ENCODE data around the gene KIAA1671. TPM values are rescaled to one million over a fixed set of nuclear protein-coding genes. Genes with fewer than 3 reads are reported as not detected.

KIAA1671 gene
- total RNA-seq, 1 experiment from 2014 or later, result 18.6 TPM

- no TSS peak for BruUV-seq (replicated peaks)
- Histone ChIP-seq H3K9me3 (ENCODE audit: low read length) (no peaks in the 10 kb centered on the region), H4K20me1 (ENCODE audit: low read length) (no peaks in the 10 kb centered on the region), H3K27me3 (ENCODE audit: low read length) (no peaks in the 10 kb centered on the region), H3K27ac (ENCODE audit: low read length) (no peak overlapping the region), H3K4me2 (ENCODE audit: low read length) (no peak overlapping the region), H3K9me2 (replicated peaks; ENCODE audit: low read length) (no peaks in the 10 kb centered on the region), H3K4me1 (ENCODE audit: insufficient read depth, low read length) (peaks cover 17% of the 10 kb centered on the region), H3K4me3 (ENCODE audit: low read length) (no peak overlapping the region), H3F3A (ENCODE audit: low read length, unreplicated experiment) (no peaks in the 10 kb centered on the region), H3K9ac (ENCODE audit: low read length) (no peak overlapping the region), H2AFZ (ENCODE audit: low read length) (no peak overlapping the region), H3K36me3 (ENCODE audit: low read depth, low read length) (no peaks in the 10 kb centered on the region), H3K79me2 (ENCODE audit: low read length) (no peaks in the 10 kb centered on the region)
- intact Hi-C loops (cut with micrococcal nuclease), result no loop called here
- DNase-seq, result no peak
- no peak for ATAC-seq
- ChIA-PET POLR2A (ENCODE audit: unreplicated experiment) (no interaction called here), CTCF (no interaction called here)
- TF ChIP-seq EZH2phosphoT487 (IDR thresholded peaks at IDR 0.05; ENCODE audit: borderline replicate concordance, low read length) (no peak), CTCF (conservative IDR thresholded peaks at IDR 0.05; ENCODE audit: low read depth, low read length) (no peak), EZH2 (IDR thresholded peaks at IDR 0.05; ENCODE audit: low read length, unreplicated experiment) (no peak)
Measured at GRCh38 chr22:25123677-25124076, 171.2 kb downstream of the KIAA1671 start.

GRCh38 chr22:25125693-25126357, 173.3 kb downstream of the KIAA1671 start:
- H4K20me1 ChIP-seq (ENCODE audit: low read length), result no peaks in the 10 kb centered on the region
- intact Hi-C loops (cut with micrococcal nuclease), result no loop called here
- H3K9ac ChIP-seq (ENCODE audit: low read length), result no peak overlapping the region
- no peaks in the 10 kb centered on the region for H3K36me3 ChIP-seq (ENCODE audit: low read depth, low read length)
- no peak overlapping the region for H3K4me2 ChIP-seq (ENCODE audit: low read length)
- H3K4me1 ChIP-seq (ENCODE audit: insufficient read depth, low read length), result peaks cover 2% of the 10 kb centered on the region
- no peaks in the 10 kb centered on the region for H3F3A ChIP-seq (ENCODE audit: low read length, unreplicated experiment)
- H3K27ac ChIP-seq (ENCODE audit: low read length), result no peak overlapping the region
- ChIA-PET POLR2A (ENCODE audit: unreplicated experiment) (no interaction called here), CTCF (no interaction called here)
- DNase-seq (no peak), ATAC-seq (no peak)
- no peaks in the 10 kb centered on the region for H3K79me2 ChIP-seq (ENCODE audit: low read length)
- no peak overlapping the region for H2AFZ ChIP-seq (ENCODE audit: low read length)
- H3K4me3 ChIP-seq (ENCODE audit: low read length), result no peak overlapping the region
- H3K9me2 ChIP-seq (replicated peaks; ENCODE audit: low read length), result no peaks in the 10 kb centered on the region
- no TSS peak for BruUV-seq (replicated peaks)
- TF ChIP-seq CTCF (conservative IDR thresholded peaks at IDR 0.05; ENCODE audit: low read depth, low read length) (no peak), EZH2phosphoT487 (IDR thresholded peaks at IDR 0.05; ENCODE audit: borderline replicate concordance, low read length) (no peak), EZH2 (IDR thresholded peaks at IDR 0.05; ENCODE audit: low read length, unreplicated experiment) (no peak)
- H3K9me3 ChIP-seq (ENCODE audit: low read length), result no peaks in the 10 kb centered on the region
- H3K27me3 ChIP-seq (ENCODE audit: low read length), result no peaks in the 10 kb centered on the region

GRCh38 chr22:25126510-25126909, 174.0 kb downstream of the KIAA1671 start:
- H3K9me2 ChIP-seq (replicated peaks; ENCODE audit: low read length), result no peaks in the 10 kb centered on the region
- no peaks in the 10 kb centered on the region for H3F3A ChIP-seq (ENCODE audit: low read length, unreplicated experiment)
- H3K9me3 ChIP-seq (ENCODE audit: low read length), result no peaks in the 10 kb centered on the region
- no peak overlapping the region for H2AFZ ChIP-seq (ENCODE audit: low read length)
- H3K27ac ChIP-seq (ENCODE audit: low read length), result no peak overlapping the region
- no peaks in the 10 kb centered on the region for H3K4me1 ChIP-seq (ENCODE audit: insufficient read depth, low read length)
- H4K20me1 ChIP-seq (ENCODE audit: low read length), result no peaks in the 10 kb centered on the region
- BruUV-seq (replicated peaks), result no TSS peak
- POLR2A ChIA-PET (ENCODE audit: unreplicated experiment), result no interaction called here
- no peak for DNase-seq
- H3K27me3 ChIP-seq (ENCODE audit: low read length), result no peaks in the 10 kb centered on the region
- CTCF ChIA-PET, result no interaction called here
- no peak for TF ChIP-seq EZH2phosphoT487 (IDR thresholded peaks at IDR 0.05; ENCODE audit: borderline replicate concordance, low read length)
- no peak for TF ChIP-seq CTCF (conservative IDR thresholded peaks at IDR 0.05; ENCODE audit: low read depth, low read length)
- TF ChIP-seq EZH2 (IDR thresholded peaks at IDR 0.05; ENCODE audit: low read length, unreplicated experiment), result no peak
- H3K4me3 ChIP-seq (ENCODE audit: low read length), result no peak overlapping the region
- H3K79me2 ChIP-seq (ENCODE audit: low read length), result no peaks in the 10 kb centered on the region
- no peak overlapping the region for H3K4me2 ChIP-seq (ENCODE audit: low read length)
- H3K36me3 ChIP-seq (ENCODE audit: low read depth, low read length), result no peaks in the 10 kb centered on the region
- ATAC-seq, result no peak
- H3K9ac ChIP-seq (ENCODE audit: low read length), result no peak overlapping the region
- intact Hi-C loops (cut with micrococcal nuclease), result no loop called here
